Astrocyte of the spinal cord (primary cell): ENCODE measurements around the gene MBNL1.
"Not testable (repeated sequence)": the region's sequence is repeated elsewhere in the genome, so short reads cannot be mapped to it uniquely, and the experiment has no call there.

Experiments used
- DNase-seq: peaks from one replicate; pipeline ENCODE4 v3.0.0; 2011; ENCODE audit warnings: low read depth, low spot score
- H3K4me3 ChIP-seq: 2 replicates; pipeline ENCODE4 v1.5.1; 2011; ENCODE audit warnings: low read depth, mild to moderate bottlenecking, low read length, moderate library complexity
- in situ Hi-C: cut with HindIII; loops from 2 replicates; pipeline ENCODE4 v1.10.0; 2017; ENCODE audit warnings: low sequenced_read_pairs
- TF ChIP-seq, protein P1 (sequence below): IDR thresholded peaks from 2 replicates; pipeline ENCODE4 v1.5.1; 2012; ENCODE audit warnings: low read depth, mild to moderate bottlenecking, low read length, inconsistent platforms

The MBNL1 gene

GRCh38 chr3:152430223-152431002 lies 161.7 kb downstream of the MBNL1 start:
- H3K4me3 ChIP-seq = no peak overlapping the region
- TF ChIP-seq, protein P1, sequence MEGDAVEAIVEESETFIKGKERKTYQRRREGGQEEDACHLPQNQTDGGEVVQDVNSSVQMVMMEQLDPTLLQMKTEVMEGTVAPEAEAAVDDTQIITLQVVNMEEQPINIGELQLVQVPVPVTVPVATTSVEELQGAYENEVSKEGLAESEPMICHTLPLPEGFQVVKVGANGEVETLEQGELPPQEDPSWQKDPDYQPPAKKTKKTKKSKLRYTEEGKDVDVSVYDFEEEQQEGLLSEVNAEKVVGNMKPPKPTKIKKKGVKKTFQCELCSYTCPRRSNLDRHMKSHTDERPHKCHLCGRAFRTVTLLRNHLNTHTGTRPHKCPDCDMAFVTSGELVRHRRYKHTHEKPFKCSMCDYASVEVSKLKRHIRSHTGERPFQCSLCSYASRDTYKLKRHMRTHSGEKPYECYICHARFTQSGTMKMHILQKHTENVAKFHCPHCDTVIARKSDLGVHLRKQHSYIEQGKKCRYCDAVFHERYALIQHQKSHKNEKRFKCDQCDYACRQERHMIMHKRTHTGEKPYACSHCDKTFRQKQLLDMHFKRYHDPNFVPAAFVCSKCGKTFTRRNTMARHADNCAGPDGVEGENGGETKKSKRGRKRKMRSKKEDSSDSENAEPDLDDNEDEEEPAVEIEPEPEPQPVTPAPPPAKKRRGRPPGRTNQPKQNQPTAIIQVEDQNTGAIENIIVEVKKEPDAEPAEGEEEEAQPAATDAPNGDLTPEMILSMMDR = no peak
- in situ Hi-C loops = no loop called here
- no peak for DNase-seq

- H3K4me3 ChIP-seq = no peak overlapping the region
- TF ChIP-seq, protein P1 = no peak
- in situ Hi-C loops = no loop called here
- no peak for DNase-seq
Observed at GRCh38 chr3:152434142-152434541, 165.4 kb downstream of the MBNL1 start.

GRCh38 chr3:152435210-152435609 lies 166.5 kb downstream of the MBNL1 start:
- H3K4me3 ChIP-seq, DNase-seq, in situ Hi-C loops: not testable (repeated sequence)

GRCh38 chr3:152436707-152437590 lies 168.2 kb downstream of the MBNL1 start:
- in situ Hi-C loops = no loop called here
- H3K4me3 ChIP-seq = no peak overlapping the region
- DNase-seq = no peak
- TF ChIP-seq, protein P1 = no peak

DNA sequence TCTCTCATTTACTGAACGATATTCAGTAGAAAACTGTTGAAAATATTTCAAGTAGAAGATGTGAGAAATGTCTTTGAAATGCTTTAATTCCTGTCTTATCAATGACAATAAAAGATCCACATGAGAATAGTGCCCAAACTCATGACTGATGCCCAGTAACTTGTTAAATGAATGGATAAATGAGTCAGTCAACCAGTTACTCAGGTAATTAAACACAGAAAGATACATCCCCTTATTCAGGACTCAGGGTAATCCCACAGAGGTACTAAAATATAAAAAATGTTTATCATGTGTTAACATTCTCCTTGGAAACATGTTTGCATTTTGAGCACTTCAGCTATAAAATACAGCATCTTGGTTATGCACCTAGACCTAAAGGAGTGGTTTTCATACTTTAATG lies 169.5 kb downstream of the MBNL1 start:
- in situ Hi-C loops = no loop called here
- DNase-seq = no peak
- H3K4me3 ChIP-seq = no peak overlapping the region
- TF ChIP-seq, protein P1 = no peak

- TF ChIP-seq, protein P1 = no peak
- no peak overlapping the region for H3K4me3 ChIP-seq
- in situ Hi-C loops = no loop called here
- DNase-seq = no peak
Observed at GRCh38 chr3:152438706-152439105, 170.0 kb downstream of the MBNL1 start.

GRCh38 chr3:152440243-152440642 lies 171.5 kb downstream of the MBNL1 start:
- H3K4me3 ChIP-seq, in situ Hi-C loops, DNase-seq: not testable (repeated sequence)
